Fibroblast of lung (primary cell): ENCODE data around the gene TMEM151B. TPM values are rescaled to one million over a fixed set of nuclear protein-coding genes. Genes with fewer than 3 reads are reported as not detected.

Source experiments
- DNase-seq, 2 donors: peaks; one replicate each; pipeline versions ENCODE4 v3.0.0 to v3.0.0-alpha.2; 2010; ENCODE audit warnings: low read depth in 2 of 2
- H2AFZ ChIP-seq: 2 replicates; pipeline ENCODE4 v1.5.1; 2012; ENCODE audit warnings: low read length, control low read depth, inconsistent platforms
- H3K27ac ChIP-seq: 2 replicates; pipeline ENCODE4 v1.5.1; 2011; ENCODE audit warnings: low read length, control low read depth; ENCODE audit not compliant: insufficient read depth
- H3K27me3 ChIP-seq: 2 replicates; pipeline ENCODE4 v1.5.1; 2011; ENCODE audit warnings: mild to moderate bottlenecking, low read length; ENCODE audit not compliant: control insufficient read depth, insufficient read depth
- H3K36me3 ChIP-seq: 2 replicates; pipeline ENCODE4 v1.5.1; 2011; ENCODE audit warnings: low read length; ENCODE audit not compliant: control insufficient read depth, insufficient read depth
- H3K4me1 ChIP-seq: 2 replicates; pipeline ENCODE4 v1.5.1; 2011; ENCODE audit warnings: low read length; ENCODE audit not compliant: control insufficient read depth, insufficient read depth; ENCODE audit errors: extremely low read depth
- H3K4me2 ChIP-seq: 2 replicates; pipeline ENCODE4 v1.5.1; 2011; ENCODE audit warnings: low read length, control low read depth; ENCODE audit not compliant: insufficient read depth; ENCODE audit errors: extremely low read depth
- H3K4me3 ChIP-seq, 4 experiments: fragments of 200-600 bp in 1 of 4; sonication (generic) in 1 of 4; replicated peaks in 1 of 4; 2 replicates each; pipeline ENCODE4 v1.5.1; 2011 to 2016; ENCODE audit warnings: low read length in 4 of 4, low read depth in 3 of 4, mild to moderate bottlenecking in 3 of 4, control low read depth in 2 of 4, inconsistent platforms in 1 of 4, mixed read lengths in 1 of 4; ENCODE audit not compliant: insufficient read depth in 1 of 4; ENCODE audit errors: control extremely low read depth in 1 of 4
- H3K79me2 ChIP-seq: 2 replicates; pipeline ENCODE4 v1.5.1; 2012; ENCODE audit warnings: mild to moderate bottlenecking, low read length, inconsistent platforms; ENCODE audit not compliant: control insufficient read depth, insufficient read depth
- H3K9ac ChIP-seq: 2 replicates; pipeline ENCODE4 v1.5.1; 2011; ENCODE audit warnings: mild to moderate bottlenecking, low read length, control low read depth; ENCODE audit not compliant: insufficient read depth
- H3K9me3 ChIP-seq: 2 replicates; pipeline ENCODE4 v1.5.1; 2012; ENCODE audit warnings: low read depth, low read length; ENCODE audit not compliant: control insufficient read depth, insufficient read depth
- H4K20me1 ChIP-seq: 2 replicates; pipeline ENCODE4 v1.5.1; 2011; ENCODE audit warnings: low read length; ENCODE audit not compliant: control insufficient read depth, insufficient read depth; ENCODE audit errors: extremely low read depth
- EZH2 ChIP-seq: IDR thresholded peaks from 2 replicates; pipeline ENCODE4 v1.5.1; 2012; ENCODE audit warnings: low read length, control low read depth, mild to moderate bottlenecking; ENCODE audit errors: missing control alignments
- polyA plus RNA-seq, 2 donors: library from polyadenylated mRNA; depleted of rRNA in 1 of 2; stranded (reverse) in 1 of 2; unstranded in 1 of 2; fragments of >200 nt; gene quantifications; 2 replicates each; pipeline ENCODE4 v1.2.1, GENCODE V29; 2011 to 2012; ENCODE audit warnings: missing spikeins in 1 of 2
- total RNA-seq: library from RNA; depleted of rRNA; stranded (reverse); fragments of >200 nt; gene quantifications from 2 replicates; pipeline ENCODE4 v1.2.1, GENCODE V29; 2014
- TF ChIP-seq, protein P1 (sequence below), 2 donors: IDR thresholded peaks in 1 of 2; conservative IDR thresholded peaks in 1 of 2; 1 replicate in 1 of 2; 2 replicates in 1 of 2; pipeline ENCODE4 v1.5.1; 2011 to 2012; ENCODE audit warnings: low read length in 2 of 2, control low read depth in 1 of 2, inconsistent platforms in 1 of 2, low read depth in 1 of 2, mild to moderate bottlenecking in 1 of 2

The TMEM151B gene
- total and polyA plus RNA-seq, 2 donors (not counting 1 experiment from before 2014, with no cell fraction given), result under 0.01 TPM; not detected in 1

GRCh38 chr6:44238687-44239350 lies 31.4 kb upstream of the TMEM151B start:
- Histone ChIP-seq H3K79me2 (no peaks in the 10 kb centered on the region), H3K4me1 (peaks cover 16% of the 10 kb centered on the region), H3K27ac (no peak overlapping the region), H3K9me3 (no peaks in the 10 kb centered on the region), H3K4me2 (no peak overlapping the region), H3K27me3 (no peaks in the 10 kb centered on the region), H3K9ac (no peak overlapping the region), H3K36me3 (no peaks in the 10 kb centered on the region), H4K20me1 (no peaks in the 10 kb centered on the region), H2AFZ (no peak overlapping the region), H3K4me3 (no peak overlapping the region)
- DNase-seq, result no peak
- TF ChIP-seq EZH2, result no peak
- TF ChIP-seq, protein P1, sequence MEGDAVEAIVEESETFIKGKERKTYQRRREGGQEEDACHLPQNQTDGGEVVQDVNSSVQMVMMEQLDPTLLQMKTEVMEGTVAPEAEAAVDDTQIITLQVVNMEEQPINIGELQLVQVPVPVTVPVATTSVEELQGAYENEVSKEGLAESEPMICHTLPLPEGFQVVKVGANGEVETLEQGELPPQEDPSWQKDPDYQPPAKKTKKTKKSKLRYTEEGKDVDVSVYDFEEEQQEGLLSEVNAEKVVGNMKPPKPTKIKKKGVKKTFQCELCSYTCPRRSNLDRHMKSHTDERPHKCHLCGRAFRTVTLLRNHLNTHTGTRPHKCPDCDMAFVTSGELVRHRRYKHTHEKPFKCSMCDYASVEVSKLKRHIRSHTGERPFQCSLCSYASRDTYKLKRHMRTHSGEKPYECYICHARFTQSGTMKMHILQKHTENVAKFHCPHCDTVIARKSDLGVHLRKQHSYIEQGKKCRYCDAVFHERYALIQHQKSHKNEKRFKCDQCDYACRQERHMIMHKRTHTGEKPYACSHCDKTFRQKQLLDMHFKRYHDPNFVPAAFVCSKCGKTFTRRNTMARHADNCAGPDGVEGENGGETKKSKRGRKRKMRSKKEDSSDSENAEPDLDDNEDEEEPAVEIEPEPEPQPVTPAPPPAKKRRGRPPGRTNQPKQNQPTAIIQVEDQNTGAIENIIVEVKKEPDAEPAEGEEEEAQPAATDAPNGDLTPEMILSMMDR (conservative IDR thresholded peaks at IDR 0.05 in 1 of 2, IDR thresholded peaks at IDR 0.05 in 1 of 2; ENCODE audit: low read depth in 1 of 2, low read length in 2 of 2), result peak in 1 of 2 donors; percentile 9

DNA sequence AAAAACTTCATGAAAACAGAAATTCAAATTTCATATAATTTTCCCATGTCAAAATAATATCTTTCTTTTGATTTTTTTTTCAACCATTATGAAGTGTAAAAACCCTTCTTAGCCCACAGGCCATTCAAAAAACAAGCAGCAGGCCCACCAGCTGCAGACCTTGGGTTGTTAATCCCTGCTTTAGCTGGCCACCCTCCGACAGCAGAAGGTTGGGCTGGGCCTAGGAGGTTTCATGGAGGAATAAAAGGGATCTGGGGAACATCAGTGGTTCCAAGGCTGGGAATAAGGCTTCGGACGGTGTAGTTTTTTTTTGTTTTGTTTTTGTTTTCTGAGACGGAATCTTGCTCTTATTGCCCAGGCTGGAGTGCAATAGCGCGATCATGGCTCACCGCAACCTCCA lies 26.9 kb upstream of the TMEM151B start:
- no peak overlapping the region for H3K27ac ChIP-seq
- no peak overlapping the region for H3K9ac ChIP-seq
- H2AFZ ChIP-seq, result no peak overlapping the region
- H4K20me1 ChIP-seq, result no peaks in the 10 kb centered on the region
- no peak for DNase-seq
- H3K4me1 ChIP-seq, result peaks cover 4% of the 10 kb centered on the region
- no peak overlapping the region for H3K4me2 ChIP-seq
- no peak overlapping the region for H3K4me3 ChIP-seq
- no peaks in the 10 kb centered on the region for H3K36me3 ChIP-seq
- TF ChIP-seq, protein P1 (conservative IDR thresholded peaks at IDR 0.05 in 1 of 2, IDR thresholded peaks at IDR 0.05 in 1 of 2; ENCODE audit: low read depth in 1 of 2, low read length in 2 of 2), result no peak
- no peak for TF ChIP-seq EZH2
- H3K79me2 ChIP-seq, result peaks cover 15% of the 10 kb centered on the region
- no peaks in the 10 kb centered on the region for H3K9me3 ChIP-seq
- H3K27me3 ChIP-seq, result no peaks in the 10 kb centered on the region

GRCh38 chr6:44245391-44245911 lies 24.8 kb upstream of the TMEM151B start:
- Histone ChIP-seq H4K20me1 (peaks cover 6% of the 10 kb centered on the region), H3K4me2 (peak overlapping the region; percentile 80), H3K9me3 (no peaks in the 10 kb centered on the region), H3K4me1 (peaks cover 4% of the 10 kb centered on the region), H2AFZ (peak overlapping the region; percentile 74), H3K27ac (no peak overlapping the region), H3K79me2 (peaks cover 36% of the 10 kb centered on the region), H3K9ac (no peak overlapping the region), H3K4me3 (peak overlapping the region; percentile 49 to 91 (median 77)), H3K36me3 (peaks cover 8% of the 10 kb centered on the region), H3K27me3 (no peaks in the 10 kb centered on the region)
- TF ChIP-seq EZH2, result no peak
- TF ChIP-seq, protein P1 (conservative IDR thresholded peaks at IDR 0.05 in 1 of 2, IDR thresholded peaks at IDR 0.05 in 1 of 2; ENCODE audit: low read depth in 1 of 2, low read length in 2 of 2), result no peak
- DNase-seq, result no peak
